ENCODE data around the gene AHNAK.
"Not testable (repeated sequence)": the region's sequence is repeated elsewhere in the genome, so short reads cannot be mapped to it uniquely, and the experiment has no call there.

Gene AHNAK

GRCh38 chr11:62535802-62536201, 10.8 kb downstream of the AHNAK start:
- DNase-seq (ENCODE audit: low read depth in 2 of 2), result no peak

- DNase-seq (ENCODE audit: low read depth in 2 of 2), result no peak
Measured at GRCh38 chr11:62534779-62535545, 11.6 kb downstream of the AHNAK start.

GRCh38 chr11:62532096-62532495, 14.5 kb downstream of the AHNAK start:
- no peak for DNase-seq (ENCODE audit: low read depth in 2 of 2)

GRCh38 chr11:62516736-62517371, 29.8 kb downstream of the AHNAK start:
- no peak for DNase-seq (ENCODE audit: low read depth in 2 of 2)

- no peak for DNase-seq (ENCODE audit: low read depth in 2 of 2)
Measured at GRCh38 chr11:62514151-62514550, 32.5 kb downstream of the AHNAK start.

GRCh38 chr11:62513626-62514025, 33.0 kb downstream of the AHNAK start:
- DNase-seq (ENCODE audit: low read depth in 2 of 2), result no peak

- no peak for DNase-seq (ENCODE audit: low read depth in 2 of 2)
Measured at GRCh38 chr11:62512961-62513360, 33.6 kb downstream of the AHNAK start.

GRCh38 chr11:62508336-62509058, 38.1 kb downstream of the AHNAK start:
- no peak for DNase-seq (ENCODE audit: low read depth in 2 of 2)

GRCh38 chr11:62507125-62507422, 39.5 kb downstream of the AHNAK start:
- DNase-seq (ENCODE audit: low read depth in 2 of 2), result no peak

GRCh38 chr11:62506413-62507124, 40.0 kb downstream of the AHNAK start:
- DNase-seq (ENCODE audit: low read depth in 2 of 2), result no peak

- DNase-seq (ENCODE audit: low read depth in 2 of 2), result no peak
Measured at GRCh38 chr11:62505440-62506091, 41.0 kb downstream of the AHNAK start.

- no peak for DNase-seq (ENCODE audit: low read depth in 2 of 2)
Measured at GRCh38 chr11:62505059-62505439, 41.6 kb downstream of the AHNAK start.

GRCh38 chr11:62504158-62504973, 42.2 kb downstream of the AHNAK start:
- DNase-seq (ENCODE audit: low read depth in 2 of 2), result no peak

- no peak for DNase-seq (ENCODE audit: low read depth in 2 of 2)
Measured at GRCh38 chr11:62502030-62502730, 44.4 kb downstream of the AHNAK start.

GRCh38 chr11:62501432-62501891, 45.1 kb downstream of the AHNAK start:
- DNase-seq (ENCODE audit: low read depth in 2 of 2), result no peak

GRCh38 chr11:62500650-62501030, 46.0 kb downstream of the AHNAK start:
- DNase-seq (ENCODE audit: low read depth in 2 of 2), result no peak

- DNase-seq (ENCODE audit: low read depth in 2 of 2), result no peak
Measured at GRCh38 chr11:62499944-62500649, 46.5 kb downstream of the AHNAK start.

GRCh38 chr11:62499311-62499943, 47.2 kb downstream of the AHNAK start:
- DNase-seq (ENCODE audit: low read depth in 2 of 2), result not testable (repeated sequence)
